Central memory CD4-positive, alpha-beta T cell (primary cell): ENCODE data around the gene HK2.
"Not testable (repeated sequence)": the region's sequence is repeated elsewhere in the genome, so short reads cannot be mapped to it uniquely, and the experiment has no call there.

ENCODE experiments used
- DNase-seq: peaks from one replicate; pipeline ENCODE4 v3.0.0; 2022

HK2 gene

GRCh38 chr2:74880054-74880728 is 46.3 kb downstream of the HK2 start:
- no peak for DNase-seq

- no peak for DNase-seq
These were observed 47.2 kb downstream of the HK2 start for GRCh38 chr2:74881176-74881575.

GRCh38 chr2:74881626-74882298 is 47.8 kb downstream of the HK2 start:
- DNase-seq = no peak

- no peak for DNase-seq
These were observed 48.4 kb downstream of the HK2 start for GRCh38 chr2:74882299-74882687.

GRCh38 chr2:74883011-74883410 is 49.1 kb downstream of the HK2 start:
- no peak for DNase-seq

- DNase-seq = no peak
These were observed 50.3 kb downstream of the HK2 start for GRCh38 chr2:74884118-74884762.

GRCh38 chr2:74884866-74885265 is 50.9 kb downstream of the HK2 start:
- no peak for DNase-seq

- DNase-seq = no peak
These were observed 52.3 kb downstream of the HK2 start for GRCh38 chr2:74886251-74886650.

GRCh38 chr2:74886811-74887210 is 52.9 kb downstream of the HK2 start:
- no peak for DNase-seq

- no peak for DNase-seq
These were observed 53.6 kb downstream of the HK2 start for GRCh38 chr2:74887445-74887951.

- no peak for DNase-seq
These were observed 54.2 kb downstream of the HK2 start for GRCh38 chr2:74887960-74888700.

GRCh38 chr2:74889159-74889558 is 55.2 kb downstream of the HK2 start:
- DNase-seq = no peak

GRCh38 chr2:74890711-74891110 is 56.8 kb downstream of the HK2 start:
- no peak for DNase-seq

- DNase-seq = no peak
These were observed 57.3 kb downstream of the HK2 start for GRCh38 chr2:74891136-74891764.

GRCh38 chr2:74891816-74892215 is 57.9 kb downstream of the HK2 start:
- DNase-seq = not testable (repeated sequence)

GRCh38 chr2:74892609-74893008 is 58.7 kb downstream of the HK2 start:
- DNase-seq = no peak

- DNase-seq = no peak
These were observed 59.4 kb downstream of the HK2 start for GRCh38 chr2:74893332-74893731.

- no peak for DNase-seq
These were observed 60.5 kb downstream of the HK2 start for GRCh38 chr2:74894272-74894981.

- no peak for DNase-seq
These were observed 61.1 kb downstream of the HK2 start for GRCh38 chr2:74895001-74895400.

- DNase-seq = no peak
These were observed 62.3 kb downstream of the HK2 start for GRCh38 chr2:74896232-74896631.

GRCh38 chr2:74900225-74900624 is 66.3 kb downstream of the HK2 start:
- not testable (repeated sequence) for DNase-seq

GRCh38 chr2:74902281-74902860 is 68.4 kb downstream of the HK2 start:
- no peak for DNase-seq
